Suprapubic skin (tissue), 4 donors: ENCODE results near the gene TASP1. TPM values are rescaled to one million over a fixed set of nuclear protein-coding genes. Genes with fewer than 3 reads are reported as not detected.
A peak's percentile ranks its signal among the peaks of the same experiment; 100 is the strongest.

Source experiments
- DNase-seq, 2 donors: peaks; one replicate each; pipeline ENCODE4 v3.0.0-alpha.2; 2019; ENCODE audit warnings: low spot score in 2 of 2
- H3K27ac ChIP-seq: fragments of 200-600 bp; sonication (generic); one replicate; pipeline ENCODE4 v1.5.1; 2019
- H3K27me3 ChIP-seq: fragments of 200-600 bp; sonication (generic); one replicate; pipeline ENCODE4 v1.5.1; 2019
- H3K36me3 ChIP-seq: fragments of 200-600 bp; sonication (generic); one replicate; pipeline ENCODE4 v1.5.1; 2019
- H3K4me1 ChIP-seq: fragments of 200-600 bp; sonication (generic); one replicate; pipeline ENCODE4 v1.5.1; 2019
- H3K4me3 ChIP-seq: fragments of 200-600 bp; sonication (generic); one replicate; pipeline ENCODE4 v1.5.1; 2019; ENCODE audit warnings: mild to moderate bottlenecking
- H3K9me3 ChIP-seq: fragments of 200-600 bp; sonication (generic); one replicate; pipeline ENCODE4 v1.5.1; 2019
- EP300 ChIP-seq: sonication (generic); formaldehyde crosslinking; IDR thresholded peaks from one replicate; pipeline ENCODE4 v1.6.1; 2017; ENCODE audit warnings: antibody characterized with exemption
- POLR2A ChIP-seq, 2 donors: fragments of 450-650 bp; IDR thresholded peaks; one replicate each; pipeline ENCODE4 v1.6.1; 2017; ENCODE audit warnings: antibody characterized with exemption in 2 of 2, mild to moderate bottlenecking in 2 of 2, moderate library complexity in 2 of 2
- POLR2AphosphoS5 ChIP-seq, 3 donors: sonication (generic); formaldehyde crosslinking; IDR thresholded peaks; one replicate each; pipeline ENCODE4 v1.6.1; 2017; ENCODE audit warnings: antibody characterized with exemption in 3 of 3
- WGBS: methylation state at CpG from one replicate; pipeline ENCODE4 v1.1.5; 2018; 5-methylcytosine and 5-hydroxymethylcytosine counted together
- total RNA-seq, 4 donors: library from RNA; depleted of rRNA; stranded (reverse); fragments of >200 nt; gene quantifications; one replicate each; pipeline ENCODE4 v1.1.0, GENCODE V29; 2016
- TF ChIP-seq, protein P1 (sequence below), 2 donors: fragments of 200-600 bp in 1 of 2; fragments of 450-650 bp in 1 of 2; sonication (generic) in 1 of 2; IDR thresholded peaks; one replicate each; pipeline ENCODE4 v1.5.1; 2016 to 2019; ENCODE audit warnings: antibody characterized with exemption in 2 of 2, mild to moderate bottlenecking in 1 of 2, moderate library complexity in 1 of 2

The TASP1 gene
- total RNA-seq, 4 donors from 2014 or later: 8.2 to 25.6 (median 9.9) TPM

GRCh38 chr20:13533946-13534345 lies 104.8 kb downstream of the TASP1 start:
- H3K27ac ChIP-seq: no peak overlapping the region
- no peak for TF ChIP-seq POLR2A (IDR thresholded peaks at IDR 0.05)
- no peak for TF ChIP-seq EP300
- TF ChIP-seq POLR2AphosphoS5 (IDR thresholded peaks at IDR 0.05): no peak
- TF ChIP-seq, protein P1, sequence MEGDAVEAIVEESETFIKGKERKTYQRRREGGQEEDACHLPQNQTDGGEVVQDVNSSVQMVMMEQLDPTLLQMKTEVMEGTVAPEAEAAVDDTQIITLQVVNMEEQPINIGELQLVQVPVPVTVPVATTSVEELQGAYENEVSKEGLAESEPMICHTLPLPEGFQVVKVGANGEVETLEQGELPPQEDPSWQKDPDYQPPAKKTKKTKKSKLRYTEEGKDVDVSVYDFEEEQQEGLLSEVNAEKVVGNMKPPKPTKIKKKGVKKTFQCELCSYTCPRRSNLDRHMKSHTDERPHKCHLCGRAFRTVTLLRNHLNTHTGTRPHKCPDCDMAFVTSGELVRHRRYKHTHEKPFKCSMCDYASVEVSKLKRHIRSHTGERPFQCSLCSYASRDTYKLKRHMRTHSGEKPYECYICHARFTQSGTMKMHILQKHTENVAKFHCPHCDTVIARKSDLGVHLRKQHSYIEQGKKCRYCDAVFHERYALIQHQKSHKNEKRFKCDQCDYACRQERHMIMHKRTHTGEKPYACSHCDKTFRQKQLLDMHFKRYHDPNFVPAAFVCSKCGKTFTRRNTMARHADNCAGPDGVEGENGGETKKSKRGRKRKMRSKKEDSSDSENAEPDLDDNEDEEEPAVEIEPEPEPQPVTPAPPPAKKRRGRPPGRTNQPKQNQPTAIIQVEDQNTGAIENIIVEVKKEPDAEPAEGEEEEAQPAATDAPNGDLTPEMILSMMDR (IDR thresholded peaks at IDR 0.05): no peak
- no peaks in the 10 kb centered on the region for H3K27me3 ChIP-seq
- DNase-seq: no peak
- no peaks in the 10 kb centered on the region for H3K9me3 ChIP-seq
- 89% methylated on average over 5 of the region's 5 CpGs for WGBS
- H3K36me3 ChIP-seq: no peaks in the 10 kb centered on the region
- H3K4me3 ChIP-seq: no peak overlapping the region
- H3K4me1 ChIP-seq: no peaks in the 10 kb centered on the region

GRCh38 chr20:13530146-13530545 lies 108.6 kb downstream of the TASP1 start:
- H3K4me3 ChIP-seq: no peak overlapping the region
- no peaks in the 10 kb centered on the region for H3K9me3 ChIP-seq
- H3K4me1 ChIP-seq: no peaks in the 10 kb centered on the region
- no peaks in the 10 kb centered on the region for H3K27me3 ChIP-seq
- H3K27ac ChIP-seq: no peak overlapping the region
- H3K36me3 ChIP-seq: peaks cover 14% of the 10 kb centered on the region
- WGBS: 87% methylated on average over 3 of the region's 3 CpGs
- DNase-seq: no peak
- no peak for TF ChIP-seq EP300
- no peak for TF ChIP-seq POLR2A (IDR thresholded peaks at IDR 0.05)
- TF ChIP-seq POLR2AphosphoS5 (IDR thresholded peaks at IDR 0.05): no peak
- TF ChIP-seq, protein P1 (IDR thresholded peaks at IDR 0.05): no peak

- Histone ChIP-seq H3K4me3 (no peak overlapping the region), H3K36me3 (peaks cover 23% of the 10 kb centered on the region), H3K27me3 (no peaks in the 10 kb centered on the region), H3K27ac (no peak overlapping the region), H3K9me3 (no peaks in the 10 kb centered on the region), H3K4me1 (peaks cover 2% of the 10 kb centered on the region)
- no peak for DNase-seq
- no peak for TF ChIP-seq POLR2AphosphoS5 (IDR thresholded peaks at IDR 0.05)
- no peak for TF ChIP-seq POLR2A (IDR thresholded peaks at IDR 0.05)
- no peak for TF ChIP-seq EP300
- TF ChIP-seq, protein P1 (IDR thresholded peaks at IDR 0.05): no peak
- WGBS: 96% methylated on average over 1 of the region's 1 CpG
Observed at GRCh38 chr20:13526551-13526950, 112.2 kb downstream of the TASP1 start.

DNA sequence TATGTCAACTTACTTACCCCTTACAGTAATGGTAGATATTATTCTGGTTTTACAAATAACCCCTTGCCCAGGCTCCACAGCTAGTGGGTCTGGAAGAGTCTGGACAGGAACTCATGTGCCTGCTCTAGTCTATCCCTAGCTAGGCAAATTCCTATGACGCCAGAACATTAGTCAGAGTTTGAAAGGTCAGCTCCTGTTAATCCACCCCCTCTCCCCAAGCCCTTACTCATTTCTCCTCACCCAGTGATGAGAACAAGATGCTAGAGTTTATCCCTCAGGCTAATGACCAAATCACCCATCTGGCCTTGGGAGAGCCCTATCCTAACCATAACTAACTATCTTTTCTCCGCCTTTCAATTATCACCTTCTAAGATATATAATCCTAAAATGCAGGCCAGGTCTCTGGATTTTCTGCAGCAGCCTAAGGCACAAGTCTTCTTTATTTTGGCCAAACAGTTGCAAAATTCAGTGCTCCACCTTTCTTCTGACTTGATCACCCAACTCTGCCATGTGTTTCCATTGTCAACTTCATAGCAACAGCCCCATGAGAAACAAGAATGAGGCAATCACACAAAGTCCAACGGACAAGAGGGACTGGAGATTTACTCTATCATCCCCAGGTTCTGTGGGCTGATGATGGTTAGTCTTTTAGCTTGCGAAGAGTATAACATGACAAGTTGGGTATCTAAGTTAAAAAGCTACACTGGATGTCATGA lies 113.3 kb downstream of the TASP1 start:
- peak in 1 of 3 donors; percentile 55 for TF ChIP-seq POLR2AphosphoS5 (IDR thresholded peaks at IDR 0.05)
- TF ChIP-seq EP300: no peak
- Histone ChIP-seq H3K4me1 (peaks cover 2% of the 10 kb centered on the region), H3K9me3 (no peaks in the 10 kb centered on the region), H3K36me3 (peaks cover 23% of the 10 kb centered on the region), H3K27ac (peak overlapping the region; percentile 34), H3K4me3 (no peak overlapping the region), H3K27me3 (no peaks in the 10 kb centered on the region)
- no peak for DNase-seq
- WGBS: 74% methylated on average over 4 of the region's 4 CpGs

- TF ChIP-seq POLR2A (IDR thresholded peaks at IDR 0.05) (no peak), EP300 (no peak), POLR2AphosphoS5 (IDR thresholded peaks at IDR 0.05) (no peak)
- TF ChIP-seq, protein P1 (IDR thresholded peaks at IDR 0.05): no peak
Observed at GRCh38 chr20:13524339-13524738, 114.4 kb downstream of the TASP1 start.

More at GRCh38 chr20:13524339-13524738, 114.4 kb downstream of the TASP1 start:
- Histone ChIP-seq H3K27me3 (no peaks in the 10 kb centered on the region), H3K4me3 (no peak overlapping the region), H3K4me1 (peaks cover 2% of the 10 kb centered on the region), H3K36me3 (peaks cover 23% of the 10 kb centered on the region), H3K27ac (no peak overlapping the region), H3K9me3 (no peaks in the 10 kb centered on the region)
- WGBS: 86% methylated on average over 1 of the region's 1 CpG
- no peak for DNase-seq
